ENCODE results near the gene USP43. TPM values are rescaled to one million over a fixed set of nuclear protein-coding genes. Genes with fewer than 3 reads are reported as not detected.

The USP43 gene
- total and polyA plus RNA-seq, 2 donors, result 0.43 to 0.74 TPM

- WGBS, result 47% methylated on average over 4 of the region's 4 CpGs
- Histone ChIP-seq H3K36me3 (ENCODE audit: insufficient read depth) (no peaks in the 10 kb centered on the region), H3K4me1 (ENCODE audit: insufficient read depth) (no peaks in the 10 kb centered on the region), H3K4me3 (ENCODE audit: low read depth, low read length) (no peak overlapping the region), H3K27ac (ENCODE audit: low read depth) (no peak overlapping the region)
- no peak for DNase-seq (ENCODE audit: extremely low spot score)
Measured at GRCh38 chr17:9671559-9671958, 26.2 kb downstream of the USP43 start.

- H3K27ac ChIP-seq (ENCODE audit: low read depth), result no peak overlapping the region
- no peaks in the 10 kb centered on the region for H3K4me1 ChIP-seq (ENCODE audit: insufficient read depth)
- no peaks in the 10 kb centered on the region for H3K36me3 ChIP-seq (ENCODE audit: insufficient read depth)
- DNase-seq (ENCODE audit: extremely low spot score), result no peak
- no peak overlapping the region for H3K4me3 ChIP-seq (ENCODE audit: low read depth, low read length)
- WGBS, result 88% methylated on average over 8 of the region's 8 CpGs
Measured at GRCh38 chr17:9672266-9672665, 26.9 kb downstream of the USP43 start.

- H3K4me1 ChIP-seq (ENCODE audit: insufficient read depth), result no peaks in the 10 kb centered on the region
- 72% methylated on average over 6 of the region's 6 CpGs for WGBS
- H3K27ac ChIP-seq (ENCODE audit: low read depth), result no peak overlapping the region
- H3K4me3 ChIP-seq (ENCODE audit: low read depth, low read length), result no peak overlapping the region
- no peak for DNase-seq (ENCODE audit: extremely low spot score)
- no peaks in the 10 kb centered on the region for H3K36me3 ChIP-seq (ENCODE audit: insufficient read depth)
Measured at GRCh38 chr17:9672691-9673090, 27.4 kb downstream of the USP43 start.

DNA sequence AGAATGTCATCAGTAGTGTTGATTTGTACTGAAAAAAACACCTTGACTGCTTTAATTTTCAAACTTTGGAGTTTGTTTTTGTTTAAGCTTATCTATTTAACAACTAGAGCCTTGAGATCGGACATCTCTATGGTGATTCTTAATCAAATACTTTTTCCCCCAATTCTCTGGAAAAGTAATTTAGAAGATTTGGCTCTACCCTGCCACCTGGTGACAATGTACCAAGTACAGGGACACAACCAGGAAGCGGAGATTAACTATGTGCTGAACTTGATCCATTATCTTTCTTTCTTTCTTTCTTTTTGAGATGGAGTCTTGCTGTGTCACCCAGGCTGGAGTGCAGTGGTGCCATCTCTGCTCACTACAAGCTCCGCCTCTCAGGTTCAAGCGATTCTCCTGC is 30.8 kb downstream of the USP43 start:
- no peaks in the 10 kb centered on the region for H3K4me1 ChIP-seq (ENCODE audit: insufficient read depth)
- H3K27ac ChIP-seq (ENCODE audit: low read depth), result no peak overlapping the region
- 81% methylated on average over 4 of the region's 4 CpGs for WGBS
- no peak for DNase-seq (ENCODE audit: extremely low spot score)
- H3K4me3 ChIP-seq (ENCODE audit: low read depth, low read length), result no peak overlapping the region
- H3K36me3 ChIP-seq (ENCODE audit: insufficient read depth), result no peaks in the 10 kb centered on the region

- Histone ChIP-seq H3K36me3 (ENCODE audit: insufficient read depth) (no peaks in the 10 kb centered on the region), H3K27ac (ENCODE audit: low read depth) (no peak overlapping the region), H3K4me1 (ENCODE audit: insufficient read depth) (no peaks in the 10 kb centered on the region), H3K4me3 (ENCODE audit: low read depth, low read length) (no peak overlapping the region)
- no peak for DNase-seq (ENCODE audit: extremely low spot score)
- WGBS, result 87% methylated on average over 4 of the region's 4 CpGs
Measured at GRCh38 chr17:9676820-9677310, 31.5 kb downstream of the USP43 start.

GRCh38 chr17:9677411-9677810 is 32.1 kb downstream of the USP43 start:
- WGBS, result 84% methylated on average over 7 of the region's 7 CpGs
- no peaks in the 10 kb centered on the region for H3K4me1 ChIP-seq (ENCODE audit: insufficient read depth)
- no peak overlapping the region for H3K4me3 ChIP-seq (ENCODE audit: low read depth, low read length)
- DNase-seq (ENCODE audit: extremely low spot score), result no peak
- no peak overlapping the region for H3K27ac ChIP-seq (ENCODE audit: low read depth)
- no peaks in the 10 kb centered on the region for H3K36me3 ChIP-seq (ENCODE audit: insufficient read depth)

GRCh38 chr17:9677896-9678295 is 32.6 kb downstream of the USP43 start:
- no peak overlapping the region for H3K4me3 ChIP-seq (ENCODE audit: low read depth, low read length)
- no peak for DNase-seq (ENCODE audit: extremely low spot score)
- H3K36me3 ChIP-seq (ENCODE audit: insufficient read depth), result no peaks in the 10 kb centered on the region
- WGBS, result 64% methylated on average over 4 of the region's 4 CpGs
- H3K4me1 ChIP-seq (ENCODE audit: insufficient read depth), result no peaks in the 10 kb centered on the region
- H3K27ac ChIP-seq (ENCODE audit: low read depth), result no peak overlapping the region

GRCh38 chr17:9684955-9685621 is 39.8 kb downstream of the USP43 start:
- no peaks in the 10 kb centered on the region for H3K4me1 ChIP-seq (ENCODE audit: insufficient read depth)
- no peaks in the 10 kb centered on the region for H3K36me3 ChIP-seq (ENCODE audit: insufficient read depth)
- no peak for DNase-seq (ENCODE audit: extremely low spot score)
- WGBS, result 73% methylated on average over 10 of the region's 10 CpGs
- H3K27ac ChIP-seq (ENCODE audit: low read depth), result no peak overlapping the region
- H3K4me3 ChIP-seq (ENCODE audit: low read depth, low read length), result no peak overlapping the region

GRCh38 chr17:9693755-9694154 is 48.4 kb downstream of the USP43 start:
- no peaks in the 10 kb centered on the region for H3K4me1 ChIP-seq (ENCODE audit: insufficient read depth)
- no peak overlapping the region for H3K27ac ChIP-seq (ENCODE audit: low read depth)
- WGBS, result 84% methylated on average over 7 of the region's 7 CpGs
- H3K36me3 ChIP-seq (ENCODE audit: insufficient read depth), result peaks cover 1% of the 10 kb centered on the region
- H3K4me3 ChIP-seq (ENCODE audit: low read depth, low read length), result no peak overlapping the region
- no peak for DNase-seq (ENCODE audit: extremely low spot score)

GRCh38 chr17:9696279-9697044 is 51.1 kb downstream of the USP43 start:
- Histone ChIP-seq H3K4me1 (ENCODE audit: insufficient read depth) (no peaks in the 10 kb centered on the region), H3K4me3 (ENCODE audit: low read depth, low read length) (no peak overlapping the region), H3K27ac (ENCODE audit: low read depth) (no peak overlapping the region), H3K36me3 (ENCODE audit: insufficient read depth) (peaks cover 1% of the 10 kb centered on the region)
- DNase-seq (ENCODE audit: extremely low spot score), result no peak
- 90% methylated on average over 12 of the region's 12 CpGs for WGBS

- DNase-seq (ENCODE audit: extremely low spot score), result no peak
- H3K36me3 ChIP-seq (ENCODE audit: insufficient read depth), result no peaks in the 10 kb centered on the region
- WGBS, result 87% methylated on average over 7 of the region's 7 CpGs
Measured at GRCh38 chr17:9700136-9700535, 54.8 kb downstream of the USP43 start.

GRCh38 chr17:9700754-9701476 is 55.6 kb downstream of the USP43 start:
- 46% methylated on average over 20 of the region's 20 CpGs for WGBS
- Histone ChIP-seq H3K27ac (ENCODE audit: low read depth) (no peak overlapping the region), H3K4me3 (ENCODE audit: low read depth, low read length) (no peak overlapping the region), H3K36me3 (ENCODE audit: insufficient read depth) (no peaks in the 10 kb centered on the region), H3K4me1 (ENCODE audit: insufficient read depth) (no peaks in the 10 kb centered on the region)
- DNase-seq (ENCODE audit: extremely low spot score), result no peak

More at GRCh38 chr17:9700136-9700535, 54.8 kb downstream of the USP43 start:
- Histone ChIP-seq H3K4me1 (ENCODE audit: insufficient read depth) (no peaks in the 10 kb centered on the region), H3K27ac (ENCODE audit: low read depth) (no peak overlapping the region), H3K4me3 (ENCODE audit: low read depth, low read length) (no peak overlapping the region)

GRCh38 chr17:9702482-9702881 is 57.2 kb downstream of the USP43 start:
- 75% methylated on average over 9 of the region's 9 CpGs for WGBS
- Histone ChIP-seq H3K4me1 (ENCODE audit: insufficient read depth) (no peaks in the 10 kb centered on the region), H3K36me3 (ENCODE audit: insufficient read depth) (no peaks in the 10 kb centered on the region), H3K27ac (ENCODE audit: low read depth) (no peak overlapping the region), H3K4me3 (ENCODE audit: low read depth, low read length) (no peak overlapping the region)
- no peak for DNase-seq (ENCODE audit: extremely low spot score)

Measured in urinary bladder (tissue), 4 donors.